Sigmoid colon (tissue), 4 donors: ENCODE data around the gene UGT1A10.

ENCODE experiments used
- CTCF ChIP-seq, 4 experiments: fragments of 450-650 bp in 3 of 4; fragments of 200-600 bp in 1 of 4; IDR thresholded peaks; one replicate each; pipeline ENCODE4 v1.5.1; 2016 to 2019; ENCODE audit warnings: antibody characterized with exemption in 4 of 4, mild to moderate bottlenecking in 3 of 4, moderate library complexity in 2 of 4
- EP300 ChIP-seq, 4 donors: sonication (generic); formaldehyde crosslinking; IDR thresholded peaks; one replicate each; pipeline ENCODE4 v1.6.1; 2017; ENCODE audit warnings: antibody characterized with exemption in 4 of 4
- POLR2A ChIP-seq, 2 donors: fragments of 450-650 bp; IDR thresholded peaks; one replicate each; pipeline ENCODE4 v1.6.1; 2016; ENCODE audit warnings: antibody characterized with exemption in 2 of 2, mild to moderate bottlenecking in 2 of 2, moderate library complexity in 2 of 2

- TF ChIP-seq CTCF (IDR thresholded peaks at IDR 0.05) (no peak), POLR2A (IDR thresholded peaks at IDR 0.05) (no peak), EP300 (IDR thresholded peaks at IDR 0.05) (no peak)
Observed at GRCh38 chr2:233605680-233606079, 30.6 kb upstream of the UGT1A10 start.
